H9 (cell line): ENCODE data around the gene SMARCA2. TPM values are rescaled to one million over a fixed set of nuclear protein-coding genes. Genes with fewer than 3 reads are reported as not detected.

Experiments
- DNase-seq: peaks from one replicate; pipeline ENCODE4 v3.0.0-alpha.2; 2017
- H2AFZ ChIP-seq: one replicate; pipeline ENCODE4 v1.6.1; 2013; ENCODE audit warnings: mild to moderate bottlenecking, low read length, control low read depth, moderate library complexity
- H2AK5ac ChIP-seq: 2 replicates; pipeline ENCODE4 v1.6.1; 2013; ENCODE audit warnings: low read length, control low read depth, mixed read lengths; ENCODE audit not compliant: insufficient read length
- H2BK120ac ChIP-seq: one replicate; pipeline ENCODE4 v1.6.1; 2013; ENCODE audit warnings: low read depth, mild to moderate bottlenecking, low read length, control low read depth, inconsistent platforms; ENCODE audit not compliant: poor library complexity, severe bottlenecking
- H2BK12ac ChIP-seq: 2 replicates; pipeline ENCODE4 v1.6.1; 2013; ENCODE audit warnings: low read length, control low read depth, mixed read lengths, low read depth; ENCODE audit not compliant: insufficient read length
- H2BK15ac ChIP-seq: 2 replicates; pipeline ENCODE4 v1.6.1; 2013; ENCODE audit warnings: low read depth, low read length, control low read depth
- H2BK20ac ChIP-seq: one replicate; pipeline ENCODE4 v1.6.1; 2013; ENCODE audit warnings: low read depth, mild to moderate bottlenecking, low read length, control low read depth, inconsistent platforms; ENCODE audit not compliant: poor library complexity, severe bottlenecking
- H2BK5ac ChIP-seq: 2 replicates; pipeline ENCODE4 v1.6.1; 2013; ENCODE audit warnings: low read length, control low read depth, mixed read lengths; ENCODE audit not compliant: insufficient read length
- H3K14ac ChIP-seq: 2 replicates; pipeline ENCODE4 v1.6.1; 2013; ENCODE audit warnings: low read length, control low read depth; ENCODE audit not compliant: insufficient read depth
- H3K18ac ChIP-seq: 2 replicates; pipeline ENCODE4 v1.6.1; 2013; ENCODE audit warnings: low read depth, mild to moderate bottlenecking, mixed read lengths, low read length, control low read depth; ENCODE audit not compliant: insufficient read length
- H3K23ac ChIP-seq: 2 replicates; pipeline ENCODE4 v1.6.1; 2013; ENCODE audit warnings: low read length, control low read depth, mixed read lengths, low read depth; ENCODE audit not compliant: insufficient read length
- H3K23me2 ChIP-seq: 2 replicates; pipeline ENCODE4 v1.6.1; 2013; ENCODE audit warnings: low read depth, mild to moderate bottlenecking, mixed read lengths, low read length, control low read depth; ENCODE audit not compliant: insufficient read length, poor library complexity, severe bottlenecking
- H3K27ac ChIP-seq: 2 replicates; pipeline ENCODE4 v1.5.1; 2013; ENCODE audit warnings: low read length, control low read depth, mixed read lengths, low read depth; ENCODE audit not compliant: insufficient read length
- H3K27me3 ChIP-seq: 2 replicates; pipeline ENCODE4 v1.6.1; 2013; ENCODE audit warnings: low read length, control low read depth, inconsistent platforms; ENCODE audit not compliant: insufficient read depth
- H3K4ac ChIP-seq: 2 replicates; pipeline ENCODE4 v1.6.1; 2013; ENCODE audit warnings: low read depth, mild to moderate bottlenecking, control low read depth, inconsistent platforms, low read length, moderate library complexity
- H3K4me1 ChIP-seq: 2 replicates; pipeline ENCODE4 v1.6.1; 2013; ENCODE audit warnings: low read length, control low read depth, inconsistent platforms; ENCODE audit not compliant: insufficient read depth
- H3K4me2 ChIP-seq: 2 replicates; pipeline ENCODE4 v1.6.1; 2013; ENCODE audit warnings: low read length, control low read depth, mixed read lengths; ENCODE audit not compliant: insufficient read length, insufficient read depth
- H3K56ac ChIP-seq: 2 replicates; pipeline ENCODE4 v1.6.1; 2013; ENCODE audit warnings: low read depth, mild to moderate bottlenecking, mixed read lengths, low read length, control low read depth; ENCODE audit not compliant: insufficient read length
- H3K79me1 ChIP-seq: 2 replicates; pipeline ENCODE4 v1.6.1; 2013; ENCODE audit warnings: low read depth, mild to moderate bottlenecking, moderate library complexity, low read length, control low read depth, inconsistent platforms; ENCODE audit not compliant: insufficient read depth, poor library complexity, severe bottlenecking
- H3K79me2 ChIP-seq: 2 replicates; pipeline ENCODE4 v1.6.1; 2013; ENCODE audit warnings: low read length, control low read depth, inconsistent platforms; ENCODE audit not compliant: insufficient read depth
- H3K9ac ChIP-seq: 2 replicates; pipeline ENCODE4 v1.6.1; 2013; ENCODE audit warnings: low read length, control low read depth, mixed read lengths; ENCODE audit not compliant: insufficient read length; ENCODE audit errors: extremely low read depth
- H3K9me3 ChIP-seq: one replicate; pipeline ENCODE4 v1.6.1; 2013; ENCODE audit warnings: low read depth, low read length, inconsistent platforms; ENCODE audit not compliant: control insufficient read depth
- H3T11ph ChIP-seq: one replicate; pipeline ENCODE4 v1.6.1; 2013; ENCODE audit warnings: mild to moderate bottlenecking, low read length, control low read depth, inconsistent platforms
- H4K20me1 ChIP-seq: one replicate; pipeline ENCODE4 v1.6.1; 2013; ENCODE audit not compliant: control insufficient read depth, insufficient read length, insufficient read depth
- H4K5ac ChIP-seq: 2 replicates; pipeline ENCODE4 v1.6.1; 2013; ENCODE audit warnings: low read depth, mild to moderate bottlenecking, mixed read lengths, low read length, control low read depth; ENCODE audit not compliant: insufficient read length
- H4K8ac ChIP-seq: replicated peaks from 2 replicates; pipeline ENCODE4 v1.6.1; 2013; ENCODE audit warnings: low read length, control low read depth, mixed read lengths, low read depth; ENCODE audit not compliant: insufficient read length
- H4K91ac ChIP-seq: 2 replicates; pipeline ENCODE4 v1.6.1; 2013; ENCODE audit warnings: low read depth, mild to moderate bottlenecking, moderate library complexity, mixed read lengths, low read length, control low read depth; ENCODE audit not compliant: insufficient read length
- H3K27ac Mint-ChIP-seq, 3 experiments: 2 replicates in 2 of 3; 3 replicates in 1 of 3; pipeline ENCODE4 v1.8.0; 2020 to 2021; ENCODE audit warnings: mixed read lengths in 3 of 3, mild to moderate bottlenecking in 1 of 3, moderate library complexity in 1 of 3
- H3K27me3 Mint-ChIP-seq: 2 replicates; pipeline ENCODE4 v1.8.0; 2021; ENCODE audit warnings: low read depth, mild to moderate bottlenecking, moderate library complexity, mixed read lengths
- H3K36me3 Mint-ChIP-seq, 3 experiments: 2 replicates in 2 of 3; 3 replicates in 1 of 3; pipeline ENCODE4 v1.8.0; 2020 to 2021; ENCODE audit warnings: low read depth in 3 of 3, mixed read lengths in 3 of 3; ENCODE audit not compliant: insufficient read depth in 1 of 3
- H3K4me1 Mint-ChIP-seq, 2 experiments: 2 replicates each; pipeline ENCODE4 v1.8.0; 2020; ENCODE audit warnings: mixed read lengths in 2 of 2
- H3K4me3 Mint-ChIP-seq, 2 experiments: 2 replicates in 1 of 2; 3 replicates in 1 of 2; pipeline ENCODE4 v1.8.0; 2020 to 2021; ENCODE audit warnings: mild to moderate bottlenecking in 2 of 2, mixed read lengths in 2 of 2, moderate library complexity in 1 of 2
- H3K9me3 Mint-ChIP-seq, 2 experiments: 2 replicates in 1 of 2; 3 replicates in 1 of 2; pipeline ENCODE4 v1.8.0; 2020; ENCODE audit warnings: mild to moderate bottlenecking in 2 of 2, mixed read lengths in 2 of 2, moderate library complexity in 1 of 2
- WGBS: extraction: QIAGEN DNeasy Blood & Tissue Kit; methylation state at CpG from one replicate; pipeline ENCODE4 v1.1.7; 2013; ENCODE audit warnings: missing lambda C conversion rate, low lambda C conversion rate, mixed read lengths; ENCODE audit not compliant: insufficient read length; ENCODE audit errors: extremely low coverage; 5-methylcytosine and 5-hydroxymethylcytosine counted together
- total RNA-seq: library from RNA; stranded (reverse); gene quantifications from 2 replicates; pipeline ENCODE4 v1.2.1, GENCODE V29; 2021
- TF ChIP-seq, protein P1 (sequence below): fragments of 200-600 bp; sonication (generic); conservative IDR thresholded peaks from 3 replicates; pipeline ENCODE4 v1.8.0; 2021; ENCODE audit warnings: antibody characterized with exemption, mild to moderate bottlenecking

The SMARCA2 gene
- total RNA-seq, 1 experiment from 2014 or later = 15.3 TPM

- Histone ChIP-seq H2BK5ac (no peak overlapping the region), H3K27ac (peak overlapping the region; percentile 57), H2BK20ac (no peak overlapping the region), H3K4ac (no peak overlapping the region), H3K4me2 (no peak overlapping the region), H3K14ac (no peak overlapping the region), H2BK12ac (no peak overlapping the region), H3K18ac (no peak overlapping the region), H2AK5ac (no peak overlapping the region), H3K4me1 (peaks cover 7% of the 10 kb centered on the region; the same call in 1 of the 2 replicates), H2AFZ (no peak overlapping the region), H4K20me1 (no peaks in the 10 kb centered on the region), H3K79me2 (no peaks in the 10 kb centered on the region), H3K56ac (no peak overlapping the region), H3K9ac (no peak overlapping the region), H3K27me3 (no peaks in the 10 kb centered on the region), H4K91ac (no peak overlapping the region), H3T11ph (no peak overlapping the region), H3K23me2 (peaks cover 2% of the 10 kb centered on the region), H2BK120ac (no peak overlapping the region), H3K79me1 (no peaks in the 10 kb centered on the region), H3K9me3 (no peaks in the 10 kb centered on the region), H2BK15ac (no peak overlapping the region), H3K23ac (no peak overlapping the region), H4K8ac (no peak overlapping the region), H4K5ac (no peak overlapping the region)
- Mint-ChIP-seq H3K4me1 (peaks cover 43 to 47% of the 10 kb centered on the region in 2 experiments), H3K9me3 (no peaks in the 10 kb centered on the region), H3K4me3 (no peak overlapping the region), H3K27ac (peak overlapping the region; percentile 23 to 85 (median 46); a peak in 6 of 7 replicates), H3K27me3 (no peaks in the 10 kb centered on the region; the same call in 1 of the 2 replicates), H3K36me3 (peaks cover 0 to 7% (median 4%) of the 10 kb centered on the region in 3 experiments; a peak in 3 of 7 replicates)
- WGBS = no CpG with 5 or more reads among the region's 5 CpGs
- DNase-seq = no peak
- TF ChIP-seq, protein P1, sequence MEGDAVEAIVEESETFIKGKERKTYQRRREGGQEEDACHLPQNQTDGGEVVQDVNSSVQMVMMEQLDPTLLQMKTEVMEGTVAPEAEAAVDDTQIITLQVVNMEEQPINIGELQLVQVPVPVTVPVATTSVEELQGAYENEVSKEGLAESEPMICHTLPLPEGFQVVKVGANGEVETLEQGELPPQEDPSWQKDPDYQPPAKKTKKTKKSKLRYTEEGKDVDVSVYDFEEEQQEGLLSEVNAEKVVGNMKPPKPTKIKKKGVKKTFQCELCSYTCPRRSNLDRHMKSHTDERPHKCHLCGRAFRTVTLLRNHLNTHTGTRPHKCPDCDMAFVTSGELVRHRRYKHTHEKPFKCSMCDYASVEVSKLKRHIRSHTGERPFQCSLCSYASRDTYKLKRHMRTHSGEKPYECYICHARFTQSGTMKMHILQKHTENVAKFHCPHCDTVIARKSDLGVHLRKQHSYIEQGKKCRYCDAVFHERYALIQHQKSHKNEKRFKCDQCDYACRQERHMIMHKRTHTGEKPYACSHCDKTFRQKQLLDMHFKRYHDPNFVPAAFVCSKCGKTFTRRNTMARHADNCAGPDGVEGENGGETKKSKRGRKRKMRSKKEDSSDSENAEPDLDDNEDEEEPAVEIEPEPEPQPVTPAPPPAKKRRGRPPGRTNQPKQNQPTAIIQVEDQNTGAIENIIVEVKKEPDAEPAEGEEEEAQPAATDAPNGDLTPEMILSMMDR = no peak
Observed at GRCh38 chr9:2180154-2180553, 165.0 kb downstream of the SMARCA2 start.
